A204.1 (cell line): ENCODE data around the gene DPM1.
"Not testable (repeated sequence)": the region's sequence is repeated elsewhere in the genome, so short reads cannot be mapped to it uniquely, and the experiment has no call there.

Experiments
- FAIRE-seq: peaks from 2 replicates; lab custom pipeline; 2012; peaks lifted over from hg19 to GRCh38; lab: Jason Lieb, UNC

Gene DPM1

DNA sequence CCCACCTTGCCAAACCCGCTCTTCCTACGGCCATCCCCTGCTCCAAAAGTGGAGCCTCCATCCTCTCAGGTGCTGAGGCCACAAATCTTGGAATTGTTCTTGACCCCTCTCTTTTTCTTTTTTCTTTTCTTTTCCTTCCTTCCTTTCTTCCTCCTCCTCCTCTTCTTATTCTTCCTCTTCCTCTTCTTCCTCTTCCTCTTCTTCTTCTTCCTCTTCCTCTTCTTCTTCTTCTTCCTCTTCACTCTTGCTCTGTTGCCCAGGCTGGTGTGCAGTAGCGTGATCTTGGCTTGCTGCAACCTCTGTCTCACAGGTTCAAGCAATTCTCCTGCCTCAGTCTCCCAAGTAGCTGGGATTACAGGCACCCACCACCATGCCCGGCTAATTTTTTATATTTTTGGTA lies 20.2 kb upstream of the DPM1 start:
- FAIRE-seq, result not testable (repeated sequence)

DNA sequence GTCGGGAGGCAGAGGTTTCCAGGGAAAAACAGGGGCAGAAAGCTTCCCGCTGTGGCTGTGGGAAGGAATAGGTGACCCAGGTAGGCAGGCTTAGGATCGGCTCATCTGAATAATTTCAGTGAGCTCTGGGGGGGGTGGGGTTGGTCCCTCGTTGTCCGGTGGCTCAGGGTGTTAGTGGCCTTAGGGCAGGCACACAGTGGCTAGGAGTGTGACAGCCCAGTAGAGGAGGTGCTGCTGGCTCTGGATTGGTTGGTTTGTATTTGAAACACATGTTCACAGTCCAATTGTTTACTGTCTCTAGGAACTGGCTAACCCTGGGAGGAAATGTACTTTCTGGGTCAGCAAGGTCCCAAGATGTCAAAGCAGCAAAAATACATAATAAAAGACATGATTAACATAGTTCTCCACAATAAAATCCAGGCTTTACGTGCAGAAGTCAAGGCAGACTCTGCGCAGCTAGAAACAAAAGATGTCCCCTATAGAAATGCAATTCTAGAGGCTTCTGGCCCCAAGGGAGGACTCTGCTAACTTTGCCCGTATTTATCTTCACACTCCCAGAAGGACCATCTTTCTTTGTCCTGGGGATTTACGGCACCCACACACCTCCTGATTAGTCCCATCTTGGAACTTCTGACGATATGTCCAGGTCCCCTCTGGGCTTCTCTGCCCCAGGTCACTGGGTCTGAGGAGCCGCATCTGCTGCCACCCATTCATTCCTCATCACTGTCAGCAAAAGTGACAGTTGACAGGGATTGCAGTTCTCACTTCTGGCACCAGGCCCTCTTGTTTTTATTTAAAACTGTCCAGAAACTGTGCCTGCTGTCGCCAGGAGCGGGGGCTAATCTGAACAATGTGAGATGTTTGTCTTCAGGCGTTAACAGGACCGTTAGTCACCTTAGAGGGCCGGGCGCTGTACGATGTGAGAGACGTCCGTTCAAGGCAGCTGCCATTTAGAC lies 19.0 kb upstream of the DPM1 start:
- no peak for FAIRE-seq

DNA sequence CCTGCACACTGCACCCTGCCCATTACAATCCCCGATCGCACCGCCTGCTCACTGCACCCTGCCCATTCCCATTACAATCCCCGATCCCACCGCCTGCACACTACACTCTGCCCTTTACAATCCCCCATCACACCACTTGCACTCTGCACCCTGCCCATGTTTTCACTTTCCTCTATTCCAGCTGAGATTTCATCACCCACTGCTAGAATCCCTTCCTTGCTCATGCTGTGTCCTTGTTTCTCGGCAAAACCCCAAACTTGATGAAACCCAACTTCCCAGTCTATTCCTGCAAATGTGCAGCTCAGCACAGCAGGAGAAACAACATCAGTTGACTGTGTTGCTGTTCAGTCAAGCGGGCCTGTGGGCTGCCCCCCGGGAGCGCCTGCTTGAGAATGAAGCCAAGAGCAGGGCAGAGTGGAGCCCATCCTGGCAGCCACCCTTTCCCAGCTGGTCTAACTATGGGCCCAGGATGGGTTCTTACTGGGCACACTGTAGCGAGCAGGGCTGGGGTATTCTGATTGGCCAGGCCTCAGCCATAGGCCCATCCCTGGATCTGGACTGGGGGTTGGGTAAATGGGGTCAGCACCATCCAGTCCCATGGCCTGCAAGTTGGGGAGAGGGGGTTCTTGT lies 17.5 kb upstream of the DPM1 start:
- FAIRE-seq, result no peak

DNA sequence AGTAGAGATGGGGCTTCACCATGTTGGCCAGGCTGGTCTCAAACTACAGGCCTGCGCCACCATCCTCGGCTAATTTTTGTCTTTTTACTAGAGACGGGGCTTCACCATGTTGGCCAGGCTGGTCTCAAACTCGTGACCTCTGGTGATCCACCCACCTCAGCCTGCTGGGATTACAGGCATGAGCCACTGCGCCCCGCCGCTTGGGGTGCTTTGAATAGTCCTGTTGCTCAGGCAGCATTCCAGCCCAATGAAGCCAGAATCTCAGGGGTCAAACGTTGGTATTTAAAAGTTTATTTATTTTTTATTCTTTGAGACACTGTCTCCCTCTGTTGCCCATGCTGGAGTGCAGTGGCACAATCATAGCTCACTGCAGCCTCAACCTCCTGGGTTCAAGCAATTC lies 11.6 kb upstream of the DPM1 start:
- FAIRE-seq, result no peak

DNA sequence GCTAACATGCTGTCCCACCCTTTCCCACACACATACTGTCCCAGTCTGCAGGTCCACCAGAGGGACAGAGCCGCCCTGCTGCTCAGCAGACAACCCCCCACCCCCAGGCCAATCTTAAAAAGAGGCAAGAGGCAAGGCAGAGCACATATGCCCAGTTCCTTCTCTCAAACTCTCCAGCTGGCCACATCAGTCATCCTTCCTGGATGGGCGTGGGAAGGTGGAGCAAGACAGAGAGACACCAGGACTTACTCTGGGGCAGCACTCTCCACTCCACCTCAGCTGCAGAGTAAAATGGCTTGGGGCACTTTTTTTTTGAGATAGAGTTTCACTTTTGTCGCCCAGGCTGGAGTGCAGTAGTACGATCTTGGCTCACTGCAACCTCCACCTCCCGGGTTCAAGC lies 11.1 kb upstream of the DPM1 start:
- FAIRE-seq, result no peak

DNA sequence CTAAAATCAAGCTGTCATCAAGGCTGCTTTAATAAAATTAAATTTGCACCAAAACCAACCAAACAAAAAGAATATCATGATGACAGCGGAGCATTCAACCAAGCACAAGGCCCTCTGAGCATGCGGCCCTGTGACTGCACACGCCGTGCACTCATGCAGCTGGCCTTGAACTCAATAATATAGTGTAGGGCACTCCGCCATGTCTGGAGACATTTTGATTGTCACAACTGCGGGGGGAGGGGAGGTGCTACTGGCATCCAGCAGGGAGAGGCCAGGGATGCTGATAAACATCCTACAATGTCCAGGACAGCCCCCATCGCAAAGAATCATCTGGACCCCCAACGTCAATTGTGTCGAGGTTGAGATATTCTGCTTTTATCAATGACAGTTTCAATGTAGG lies 10.0 kb upstream of the DPM1 start:
- no peak for FAIRE-seq

DNA sequence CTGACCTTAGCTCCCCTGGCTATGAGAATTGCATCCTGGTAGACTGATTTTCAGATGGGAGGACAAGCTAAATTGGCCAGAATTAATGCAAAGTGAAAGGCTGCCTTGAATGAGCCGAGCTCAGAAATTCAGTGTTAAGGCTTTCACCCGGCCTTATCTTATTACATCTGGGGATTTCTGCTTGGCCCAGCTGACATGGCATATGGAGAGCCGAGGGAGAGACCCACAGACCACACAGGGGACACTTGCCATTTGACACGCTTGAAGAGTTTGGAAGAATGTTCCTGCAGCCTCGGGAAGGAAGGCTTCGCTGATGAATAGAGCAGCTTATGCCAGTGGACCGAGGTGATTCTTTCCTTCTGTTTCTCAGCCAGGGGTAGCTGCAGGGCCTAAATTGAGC lies 9.3 kb upstream of the DPM1 start:
- no peak for FAIRE-seq

DNA sequence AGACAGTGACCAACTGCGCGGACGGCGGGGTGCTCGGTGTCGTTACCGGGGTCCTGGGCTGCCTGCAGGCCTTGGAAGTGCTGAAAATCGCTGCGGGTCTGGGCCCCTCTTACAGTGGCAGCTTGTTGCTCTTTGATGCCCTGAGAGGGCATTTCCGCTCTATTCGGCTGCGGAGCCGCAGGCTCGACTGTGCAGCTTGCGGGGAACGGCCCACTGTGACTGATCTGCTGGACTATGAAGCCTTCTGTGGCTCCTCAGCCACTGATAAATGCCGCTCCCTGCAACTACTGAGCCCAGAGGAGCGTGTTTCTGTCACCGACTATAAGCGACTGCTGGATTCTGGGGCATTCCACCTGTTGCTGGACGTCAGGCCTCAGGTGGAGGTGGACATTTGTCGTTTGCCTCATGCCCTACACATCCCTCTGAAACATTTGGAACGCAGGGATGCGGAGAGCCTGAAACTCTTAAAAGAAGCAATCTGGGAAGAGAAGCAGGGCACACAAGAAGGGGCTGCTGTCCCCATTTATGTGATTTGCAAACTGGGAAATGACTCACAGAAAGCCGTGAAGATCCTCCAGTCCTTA lies 1.3 kb upstream of the DPM1 start:
- FAIRE-seq, result no peak

DNA sequence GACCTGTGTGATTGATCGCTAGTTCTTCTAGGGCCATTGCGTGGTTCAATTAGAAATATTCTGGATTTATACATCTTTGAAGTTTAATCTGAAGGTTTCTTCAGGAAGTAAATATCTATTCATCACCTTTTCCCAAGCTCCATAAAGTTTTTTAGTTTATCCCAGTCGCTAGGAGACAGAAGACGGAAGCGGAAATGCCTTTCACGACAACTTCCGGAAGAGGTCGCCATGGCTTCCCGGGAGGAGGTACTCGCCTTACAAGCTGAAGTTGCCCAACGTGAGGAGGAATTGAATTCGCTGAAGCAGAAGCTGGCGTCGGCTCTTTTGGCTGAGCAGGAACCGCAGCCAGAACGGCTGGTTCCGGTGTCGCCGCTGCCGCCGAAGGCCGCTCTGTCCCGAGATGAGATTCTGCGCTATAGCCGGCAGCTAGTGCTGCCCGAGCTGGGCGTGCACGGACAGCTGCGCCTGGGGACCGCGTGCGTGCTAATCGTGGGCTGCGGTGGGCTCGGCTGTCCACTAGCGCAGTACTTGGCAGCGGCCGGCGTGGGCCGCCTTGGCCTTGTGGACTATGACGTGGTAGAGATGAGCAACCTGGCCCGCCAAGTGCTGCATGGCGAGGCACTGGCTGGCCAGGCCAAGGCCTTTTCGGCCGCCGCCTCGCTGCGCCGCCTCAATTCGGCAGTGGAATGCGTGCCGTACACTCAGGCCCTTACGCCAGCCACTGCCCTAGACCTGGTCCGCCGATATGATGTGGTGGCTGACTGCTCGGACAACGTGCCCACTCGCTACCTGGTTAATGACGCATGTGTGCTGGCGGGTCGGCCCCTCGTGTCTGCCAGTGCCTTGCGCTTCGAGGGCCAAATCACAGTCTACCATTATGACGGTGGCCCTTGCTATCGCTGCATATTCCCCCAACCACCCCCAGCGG lies 547 bp upstream of the DPM1 start, which contains the start of gene MOCS3:
TSS of gene MOCS3 (plus strand) at position 204 of the 928 bp plus-strand sequence. CDS start at position 229, 25 bp downstream.
- FAIRE-seq, result peak; percentile 29

DNA sequence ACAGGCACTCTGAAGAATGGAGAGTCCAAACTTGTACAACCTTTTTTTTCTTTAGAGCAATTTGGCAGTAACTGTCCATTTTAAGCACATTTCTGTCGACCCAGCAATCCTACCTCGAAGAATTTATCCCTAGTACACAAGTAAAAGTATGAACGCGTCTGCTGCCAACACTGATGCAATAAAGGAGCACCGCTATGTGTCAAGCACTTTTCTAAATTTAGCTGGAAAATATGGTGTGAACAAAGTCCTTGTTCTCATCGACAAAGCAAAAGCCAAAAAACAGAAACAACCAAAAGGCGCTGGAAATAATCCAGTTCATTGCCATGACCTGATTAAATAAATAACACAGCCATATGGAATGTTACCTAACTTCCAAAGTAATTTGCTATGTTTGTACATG lies 1.1 kb downstream of the DPM1 start:
- no peak for FAIRE-seq

DNA sequence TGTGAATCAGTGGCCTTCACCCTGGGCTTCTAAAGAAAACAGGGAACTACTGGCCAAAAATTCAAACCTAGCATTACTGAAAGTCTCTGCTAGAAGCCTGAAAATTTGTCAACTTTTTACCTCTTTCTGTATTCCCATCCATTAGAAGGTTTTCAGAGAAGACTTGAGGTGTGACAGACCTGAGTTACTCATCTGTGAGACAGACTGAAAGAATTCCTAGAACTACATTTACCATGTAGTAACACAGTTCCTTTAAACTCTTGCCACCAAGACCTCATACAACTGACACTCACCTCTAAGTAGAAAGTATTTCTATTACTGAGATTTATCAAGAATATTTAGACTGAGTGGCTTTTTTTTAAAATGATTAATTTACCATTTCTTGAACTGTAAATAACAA lies 4.5 kb downstream of the DPM1 start:
- no peak for FAIRE-seq

DNA sequence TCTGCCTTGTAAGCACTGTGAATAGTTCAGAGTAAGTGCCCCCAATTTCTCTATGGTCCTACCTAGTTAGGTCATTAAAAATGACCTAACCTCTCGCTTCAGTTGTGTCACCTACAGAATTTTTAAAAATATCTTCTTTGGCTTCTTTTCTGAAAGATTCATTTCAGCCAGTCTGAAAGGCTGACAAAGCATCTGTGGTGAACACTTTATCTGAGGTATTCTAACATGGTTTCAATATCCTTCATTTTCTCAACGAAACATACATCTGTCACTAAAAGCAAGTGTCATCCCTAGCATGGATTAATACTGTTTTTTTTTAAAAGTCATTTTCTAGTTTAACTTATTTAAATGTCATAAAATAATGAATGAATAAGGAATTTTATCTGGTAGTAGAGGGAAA lies 5.1 kb downstream of the DPM1 start:
- no peak for FAIRE-seq

DNA sequence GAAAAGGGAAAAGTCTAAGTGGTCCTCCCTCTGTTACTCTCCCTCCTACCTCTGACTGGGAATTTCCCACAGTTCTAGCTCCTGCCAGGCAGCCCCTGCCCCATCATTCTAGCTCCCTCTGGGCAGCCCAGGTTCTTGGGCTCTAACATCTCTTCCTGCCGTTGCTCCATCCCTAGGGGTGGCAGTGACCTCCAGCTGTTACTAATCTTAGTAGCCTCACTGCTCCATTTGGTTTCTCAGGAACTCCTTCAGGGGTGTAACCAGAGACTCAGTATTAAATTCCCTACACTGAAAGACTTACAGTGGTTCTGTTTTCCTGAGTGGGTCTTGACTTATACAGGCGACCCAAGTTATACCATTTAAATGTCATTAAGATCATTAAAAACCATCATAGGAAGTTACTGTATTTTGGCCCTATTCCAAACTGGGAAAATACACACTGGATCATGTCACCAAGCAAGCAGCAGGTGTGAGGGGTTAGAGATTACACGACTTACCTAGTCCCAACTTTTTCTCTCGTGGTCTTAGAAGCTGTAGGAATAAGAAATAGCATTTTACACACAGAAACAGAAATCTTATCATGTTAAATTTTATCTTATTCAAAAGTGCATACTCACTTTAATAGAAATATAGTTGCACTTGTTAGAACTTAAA lies 10.1 kb downstream of the DPM1 start:
- no peak for FAIRE-seq

DNA sequence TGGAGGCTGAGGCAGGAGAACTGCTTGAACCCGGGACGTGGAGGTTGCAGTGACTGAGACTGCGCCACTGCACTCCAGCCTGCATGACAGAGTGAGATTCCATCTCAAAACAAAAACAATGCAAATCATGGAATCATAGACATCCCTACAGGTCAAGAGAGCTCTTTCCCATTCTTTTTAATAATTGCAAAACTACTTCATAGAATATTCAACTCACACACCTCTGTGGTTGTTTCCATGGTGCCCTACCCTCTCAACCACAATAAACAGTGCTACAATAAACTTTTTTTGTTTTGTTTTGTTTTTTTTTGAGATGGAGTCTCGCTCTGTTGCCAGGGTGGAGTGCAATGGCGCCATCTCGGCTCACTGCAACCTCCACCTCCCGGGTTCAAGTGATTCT lies 15.3 kb downstream of the DPM1 start:
- FAIRE-seq, result no peak

DNA sequence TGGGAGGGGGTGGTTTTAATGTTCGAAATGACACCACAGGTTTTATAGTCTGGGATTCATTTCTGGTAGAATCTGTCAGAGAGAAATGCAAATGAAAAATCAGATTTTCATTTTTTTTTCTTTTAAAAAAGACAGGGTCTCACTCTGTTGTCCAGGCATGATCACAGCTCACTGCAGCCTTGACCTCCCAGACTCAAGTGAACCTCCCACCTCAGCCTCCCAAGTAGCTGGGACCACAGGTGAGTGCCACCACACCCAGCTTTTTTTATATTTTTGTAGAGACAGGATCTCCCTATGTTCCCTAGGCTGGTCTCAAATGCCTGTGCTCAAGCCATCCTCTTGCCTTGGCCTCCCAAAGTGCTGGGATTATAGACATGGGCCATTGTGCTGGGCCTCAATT lies 24.7 kb downstream of the DPM1 start:
- no peak for FAIRE-seq

DNA sequence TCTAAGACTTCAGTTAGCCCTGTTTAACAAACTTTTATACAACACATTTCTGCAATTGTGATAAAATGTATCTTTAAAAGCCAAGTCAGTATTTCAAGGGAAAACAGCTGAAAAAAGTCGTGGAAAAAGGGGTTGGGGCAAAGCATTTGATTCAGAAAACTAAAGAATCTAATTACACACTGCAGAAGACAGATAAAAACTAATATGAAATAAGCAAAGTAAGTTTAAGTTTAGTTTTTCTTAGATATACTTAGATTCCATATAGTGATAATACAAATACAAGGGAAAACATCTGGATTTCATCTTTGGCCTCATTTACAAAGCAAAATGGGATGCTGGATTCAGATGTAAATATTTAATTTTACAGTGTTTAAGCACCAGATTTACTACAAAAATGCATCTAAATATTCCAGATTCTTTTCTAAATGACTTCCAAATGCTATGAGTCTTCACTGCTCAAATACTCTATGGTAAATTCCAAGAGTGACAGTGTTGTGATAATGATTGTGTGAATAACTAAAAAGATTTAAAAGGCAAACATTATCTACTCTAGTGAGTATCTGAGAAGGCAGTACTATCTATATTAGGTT lies 25.5 kb downstream of the DPM1 start:
- FAIRE-seq, result no peak

DNA sequence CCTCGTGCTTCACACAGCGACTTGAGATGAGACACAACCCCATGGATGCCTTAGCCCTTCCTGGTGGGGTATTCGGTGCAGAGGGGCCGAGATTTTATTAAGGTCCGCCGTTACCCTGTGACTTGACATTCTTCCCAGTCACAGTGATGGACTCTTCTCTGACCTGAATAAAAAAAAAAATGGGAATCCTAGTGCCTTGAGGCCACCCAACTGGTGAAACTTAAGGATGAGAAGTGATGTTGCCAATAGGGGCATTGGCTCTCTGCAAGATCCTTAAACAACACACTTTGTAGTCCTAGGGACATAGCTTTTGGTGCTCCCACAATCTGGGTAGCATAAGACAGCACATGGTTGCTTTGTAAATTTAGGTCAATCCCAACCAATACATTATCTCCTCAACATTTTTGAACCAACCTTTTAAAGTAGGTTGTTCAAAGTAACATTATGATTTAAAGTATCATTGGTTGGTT lies 26.3 kb downstream of the DPM1 start:
- no peak for FAIRE-seq

DNA sequence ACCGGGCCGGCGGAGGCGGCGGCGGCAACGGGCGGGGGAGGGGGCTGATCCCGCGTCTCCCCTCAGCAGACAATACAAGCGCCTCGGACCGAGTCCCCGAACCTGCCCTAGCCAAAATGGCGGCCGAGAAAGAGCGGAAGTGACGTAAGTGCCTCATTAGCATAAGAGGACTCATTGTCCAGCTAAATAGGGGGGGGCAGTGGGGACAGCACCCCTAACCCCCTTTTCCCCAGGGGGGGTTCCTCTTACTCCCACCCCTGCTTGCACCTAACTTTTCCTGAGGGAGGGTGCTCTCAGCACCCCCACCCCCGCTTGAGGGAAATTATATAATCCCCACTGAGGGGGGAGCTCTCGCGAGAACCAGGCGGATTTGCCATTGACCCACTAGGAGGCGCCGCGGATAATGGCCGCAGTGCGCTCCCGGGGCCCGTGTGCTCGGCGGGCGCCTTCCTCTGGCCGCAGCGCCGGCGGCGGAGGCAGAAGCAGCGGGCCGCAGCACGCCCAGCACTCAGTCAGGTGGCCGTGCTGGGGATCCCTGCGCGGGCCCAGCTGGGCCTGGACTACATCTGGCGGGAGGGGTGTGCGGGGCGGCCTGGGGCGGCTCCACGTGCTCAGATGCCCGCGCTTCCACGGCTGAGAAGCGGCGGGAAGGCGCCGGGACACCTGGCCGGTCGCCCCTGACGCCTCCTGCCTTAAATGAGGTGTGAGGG lies 26.9 kb downstream of the DPM1 start, which contains the start of gene ADNP:
TSS of gene ADNP (minus strand) at position 132 of the 710 bp plus-strand sequence. CDS start 27,441 bp downstream, outside the sequence.
- no peak for FAIRE-seq

DNA sequence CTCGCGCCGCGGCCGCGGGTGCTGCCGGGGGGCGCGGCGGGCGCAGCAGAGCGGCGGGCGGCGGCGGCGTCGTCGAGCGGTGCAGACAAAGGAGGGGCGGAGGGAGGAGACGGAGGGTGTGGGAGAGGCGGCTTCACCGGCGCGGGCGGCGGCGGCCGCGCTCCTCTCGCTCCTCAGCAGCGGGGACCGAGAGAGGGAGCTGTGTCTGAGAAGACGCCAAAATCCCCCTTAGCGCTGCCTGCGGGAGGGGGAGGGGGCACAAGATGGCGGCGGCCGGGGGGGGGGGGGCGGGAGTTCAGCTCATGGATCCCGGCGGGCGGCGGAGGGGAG lies 27.4 kb downstream of the DPM1 start:
- FAIRE-seq, result no peak
